HL-60/S4 (cell line): ENCODE results near the gene BCAN.

Experiments
- in situ Hi-C: fragments of 300-500 bp; cut with MboI; formaldehyde crosslinking; loops from 2 replicates; pipeline ENCODE4 v1.14.3; 2022; ENCODE audit warnings: low sequenced_read_pairs

BCAN gene

DNA sequence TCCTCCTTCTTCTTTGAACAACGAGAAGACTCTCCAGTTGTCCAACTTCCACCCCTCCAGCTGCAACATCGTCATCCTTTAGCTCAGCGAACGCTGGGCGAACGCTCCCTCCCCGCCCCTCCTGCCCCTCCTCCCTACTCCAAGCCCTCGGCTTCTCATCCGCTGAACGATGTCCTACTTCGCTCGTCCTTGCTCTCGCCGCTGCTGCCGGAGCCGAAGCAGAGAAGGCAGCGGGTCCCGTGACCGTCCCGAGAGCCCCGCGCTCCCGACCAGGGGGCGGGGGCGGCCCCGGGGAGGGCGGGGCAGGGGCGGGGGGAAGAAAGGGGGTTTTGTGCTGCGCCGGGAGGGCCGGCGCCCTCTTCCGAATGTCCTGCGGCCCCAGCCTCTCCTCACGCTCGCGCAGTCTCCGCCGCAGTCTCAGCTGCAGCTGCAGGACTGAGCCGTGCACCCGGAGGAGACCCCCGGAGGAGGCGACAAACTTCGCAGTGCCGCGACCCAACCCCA, at the start of gene BCAN:
TSS of gene BCAN (plus strand) at position 357 of the 504 bp plus-strand sequence. CDS start 3,938 bp downstream, outside the sequence.
- in situ Hi-C loops = no loop called here

GRCh38 chr1:156592158-156592909, 49.6 kb upstream of the BCAN start:
- in situ Hi-C loops = no loop called here

- in situ Hi-C loops = no loop called here
Observed at GRCh38 chr1:156592910-156593660, 48.8 kb upstream of the BCAN start.

DNA sequence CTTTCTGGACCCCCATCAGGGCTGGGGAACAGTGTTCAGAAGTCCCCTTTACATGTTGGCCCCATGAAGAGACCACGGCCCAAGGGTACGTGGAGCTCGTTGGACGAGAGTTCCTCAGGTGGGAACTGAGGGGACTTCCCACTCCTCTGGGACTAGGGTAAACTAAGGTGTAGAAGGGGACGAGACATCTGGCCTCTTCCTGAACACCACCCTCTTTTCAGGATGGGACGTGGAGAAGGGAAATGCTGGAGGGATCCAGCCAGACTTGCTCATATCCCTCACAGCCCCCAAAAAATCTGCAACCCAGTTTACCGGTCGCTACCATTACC, 48.3 kb upstream of the BCAN start:
- in situ Hi-C loops = no loop called here

- in situ Hi-C loops = no loop called here
Observed at GRCh38 chr1:156594190-156594589, 47.7 kb upstream of the BCAN start.

DNA sequence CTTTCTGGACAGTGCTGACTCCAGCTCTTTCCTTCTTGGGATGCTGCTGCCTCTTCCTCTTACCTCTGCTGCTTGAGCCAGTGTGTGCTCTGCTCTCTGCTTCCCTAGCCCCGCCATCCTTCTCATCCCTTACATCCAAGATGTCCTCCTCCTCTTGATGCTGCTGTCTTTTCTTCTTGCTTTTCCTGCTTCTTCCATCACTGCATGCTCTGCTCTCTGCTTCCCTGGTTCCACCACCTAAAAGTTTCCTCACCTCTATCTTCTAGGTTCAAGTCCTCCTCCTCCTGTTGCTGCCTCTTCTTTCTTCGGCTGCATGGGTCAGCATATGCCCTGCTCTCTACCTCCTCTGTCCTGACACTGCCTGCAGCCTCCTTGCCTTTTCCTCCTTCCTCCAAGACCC, 46.9 kb upstream of the BCAN start:
- in situ Hi-C loops = no loop called here

DNA sequence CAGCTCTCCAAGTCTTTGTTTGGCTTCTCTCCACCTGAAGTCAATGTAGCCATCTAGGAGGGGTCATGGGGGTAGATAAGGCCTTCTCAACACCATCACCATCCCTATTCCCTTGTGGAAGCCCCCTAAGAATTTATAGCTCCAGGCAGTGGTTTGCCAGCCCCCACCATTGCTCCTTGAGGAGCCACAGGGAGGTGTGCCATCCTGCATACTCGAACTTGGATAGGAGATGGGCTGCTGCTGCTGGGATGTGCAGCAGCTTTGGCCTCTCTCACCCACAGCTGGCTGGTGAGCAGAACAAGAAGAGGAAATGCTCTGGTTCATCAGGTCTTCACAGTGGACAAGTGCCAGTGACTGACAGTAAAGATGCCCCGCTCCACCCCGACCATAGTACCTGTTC, 45.5 kb upstream of the BCAN start:
- in situ Hi-C loops = no loop called here

- in situ Hi-C loops = no loop called here
Observed at GRCh38 chr1:156598125-156598524, 43.8 kb upstream of the BCAN start.

DNA sequence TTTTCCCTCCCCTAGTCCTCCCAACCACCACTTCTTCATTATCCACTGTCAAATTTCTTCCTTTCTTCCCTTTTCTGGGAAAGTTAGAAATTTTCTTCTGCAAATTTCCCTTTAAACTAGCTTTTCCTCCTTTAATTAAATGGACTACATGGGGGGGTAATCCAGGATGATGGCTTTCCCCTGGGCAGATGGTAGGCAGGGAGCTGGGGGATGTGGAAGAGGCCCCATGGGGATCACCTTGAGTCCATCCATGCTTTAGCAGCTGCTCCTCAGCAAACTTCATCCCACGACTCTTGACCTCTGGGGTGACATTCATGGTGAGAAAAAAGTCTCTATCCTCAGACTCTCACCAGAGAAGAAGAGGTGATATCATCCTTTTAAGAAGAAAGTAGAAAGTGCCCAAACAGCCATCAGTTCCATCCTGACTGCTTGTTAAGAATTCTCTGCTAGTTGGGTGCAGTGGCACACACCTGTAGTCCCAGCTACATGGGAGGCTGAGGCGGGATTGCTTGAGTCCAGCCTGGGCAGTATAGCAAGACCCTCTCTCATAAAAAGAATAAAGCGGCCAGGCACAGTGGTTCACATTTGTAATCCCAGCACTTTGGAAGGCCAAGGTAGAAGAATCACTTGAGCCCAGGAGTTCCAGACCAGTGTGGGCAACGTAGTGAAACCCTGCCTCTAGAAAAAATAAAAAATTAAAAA, 43.0 kb upstream of the BCAN start:
- in situ Hi-C loops = no loop called here

DNA sequence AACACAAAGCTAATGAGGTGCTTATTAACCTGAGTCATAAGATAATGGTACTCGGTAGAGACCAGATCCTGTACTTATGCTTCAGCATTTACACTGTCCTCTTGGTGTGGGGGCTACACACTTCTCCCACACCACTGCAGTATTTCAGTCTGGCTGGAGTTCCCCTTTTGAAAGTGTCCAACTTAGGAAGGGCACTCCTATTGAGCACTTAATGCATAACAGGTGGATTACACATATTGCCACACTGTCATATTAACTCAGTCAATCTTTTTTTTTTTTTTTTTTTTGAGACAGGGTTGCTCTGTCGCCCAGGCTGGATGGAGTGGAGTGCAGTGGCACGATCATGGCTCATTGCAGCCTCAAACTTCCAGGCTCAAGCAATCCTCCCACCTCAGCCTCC, 42.1 kb upstream of the BCAN start:
- in situ Hi-C loops = no loop called here

DNA sequence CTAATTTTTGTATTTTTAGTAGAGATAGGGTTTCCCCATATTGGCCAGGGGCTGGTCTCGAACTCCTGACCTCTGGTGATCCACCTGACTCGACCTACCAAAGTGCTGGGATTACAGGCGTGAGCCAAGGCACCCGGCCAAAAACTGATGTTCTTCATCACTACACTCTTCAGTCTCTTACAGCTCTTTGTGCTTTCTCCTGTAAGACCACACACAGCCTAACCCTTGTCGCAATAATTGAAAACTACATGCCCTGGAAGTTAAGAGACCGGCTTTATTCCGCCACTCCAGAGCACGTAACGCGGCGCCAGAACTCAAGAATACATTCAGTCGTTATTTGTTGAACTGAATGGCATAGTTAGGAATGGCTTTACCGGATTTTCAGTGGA, 41.2 kb upstream of the BCAN start:
- in situ Hi-C loops = no loop called here

- in situ Hi-C loops = no loop called here
Observed at GRCh38 chr1:156601122-156601830, 40.6 kb upstream of the BCAN start, which contains the start of gene GPATCH4. TSS of gene GPATCH4 (minus strand) at chr1:156601479.

- in situ Hi-C loops = no loop called here
Observed at GRCh38 chr1:156601892-156602291, 40.0 kb upstream of the BCAN start.

DNA sequence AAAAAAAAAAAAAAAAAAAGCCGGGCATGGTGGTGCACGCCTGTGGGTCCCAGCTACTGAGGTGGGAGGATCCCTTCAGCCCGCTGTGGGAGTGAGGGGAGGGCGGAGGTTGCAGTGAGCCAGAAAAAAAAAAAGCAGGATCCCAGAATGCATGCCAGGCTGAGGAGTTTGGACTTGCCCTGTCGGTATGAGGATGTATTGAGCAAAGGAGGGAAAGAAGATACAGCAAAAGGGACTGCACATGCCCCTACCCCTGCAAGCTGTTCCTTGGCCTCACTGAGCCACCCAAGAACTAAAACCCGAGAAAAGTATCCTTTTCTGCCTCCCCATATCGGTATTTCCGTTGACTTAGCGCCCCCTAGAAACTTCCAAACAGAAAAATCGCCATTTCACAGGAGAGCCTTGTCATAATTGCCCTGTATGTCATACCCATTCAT, 39.3 kb upstream of the BCAN start:
- in situ Hi-C loops = no loop called here

- in situ Hi-C loops = loop anchor here (5.0 kb wide), 1 partner anchor 155 kb away; no protein-coding TSS in a partner anchor
Observed at GRCh38 chr1:156607344-156607743, 34.6 kb upstream of the BCAN start.

GRCh38 chr1:156608036-156608674, 33.8 kb upstream of the BCAN start:
- in situ Hi-C loops = loop anchor here (5.0 kb wide), 1 partner anchor 156 kb away; no protein-coding TSS in a partner anchor

DNA sequence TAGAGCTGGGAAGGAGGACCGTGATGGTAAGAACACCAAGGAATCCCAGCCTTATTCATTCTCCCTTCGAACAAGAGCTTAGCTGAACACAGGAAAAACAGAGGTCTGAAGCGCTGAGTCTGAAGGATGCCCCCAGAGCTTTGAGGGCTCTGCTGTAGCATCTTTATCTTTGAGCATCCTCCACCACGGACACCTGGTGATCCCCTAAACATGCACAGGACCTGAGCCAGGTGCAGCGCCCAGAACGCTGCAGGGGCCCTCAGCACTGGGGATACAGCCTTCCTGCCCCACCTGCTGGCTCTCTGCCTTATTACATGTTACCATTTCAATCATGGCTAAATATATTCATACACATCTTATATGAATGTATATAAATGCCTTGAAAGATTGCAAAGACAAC, 32.9 kb upstream of the BCAN start:
- in situ Hi-C loops = loop anchor here (5.0 kb wide), 1 partner anchor 157 kb away; no protein-coding TSS in a partner anchor

GRCh38 chr1:156610072-156610471, 31.8 kb upstream of the BCAN start:
- in situ Hi-C loops = loop anchor here (10.0 kb wide), 1 partner anchor 235 kb away; no protein-coding TSS in a partner anchor

DNA sequence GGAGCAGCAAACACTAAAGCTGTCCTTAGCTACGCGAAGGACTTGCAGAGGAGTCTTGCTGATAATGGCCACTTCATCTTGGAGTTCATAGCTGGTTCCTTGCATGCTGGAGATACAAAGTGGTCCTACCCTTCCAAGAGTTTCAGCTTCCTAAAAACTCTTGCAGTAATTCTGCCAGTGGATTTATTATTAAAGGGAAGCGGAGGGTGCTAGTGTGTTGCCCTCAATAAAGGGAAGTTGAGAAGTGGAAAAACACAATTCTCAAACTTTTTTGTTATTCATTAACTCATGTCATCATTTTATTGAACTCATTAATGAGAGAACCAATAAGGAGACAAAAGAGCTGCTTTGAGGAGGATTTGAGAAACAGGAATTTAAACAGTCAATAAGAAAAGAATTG, 29.3 kb upstream of the BCAN start:
- in situ Hi-C loops = loop anchor here (10.0 kb wide), 1 partner anchor 238 kb away; no protein-coding TSS in a partner anchor

DNA sequence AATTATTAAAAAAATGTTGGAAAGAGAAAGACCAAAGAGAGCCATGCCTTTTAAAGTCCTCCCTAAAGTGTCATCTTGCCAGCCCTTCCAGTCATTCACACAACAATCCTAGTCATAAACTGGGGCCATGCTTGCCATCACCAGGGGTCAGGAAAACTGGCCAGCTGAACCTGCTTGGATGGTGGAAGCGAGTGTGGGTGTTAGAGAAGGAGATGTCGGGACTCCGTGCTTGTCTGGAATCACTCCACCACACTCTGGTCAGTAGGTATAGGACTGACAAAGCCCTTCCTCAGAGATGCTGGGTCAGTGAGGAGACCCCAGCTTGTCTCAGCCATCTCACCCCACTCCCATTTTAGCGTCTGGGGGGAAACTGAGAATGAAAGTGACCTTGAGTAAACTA, 26.0 kb upstream of the BCAN start:
- in situ Hi-C loops = loop anchor here (10.0 kb wide), 1 partner anchor 241 kb away; no protein-coding TSS in a partner anchor
